Measurements from ENCODE around the gene CACNA1A.
"Not testable (repeated sequence)": the region's sequence is repeated elsewhere in the genome, so short reads cannot be mapped to it uniquely, and the experiment has no call there.

Gene CACNA1A

DNA sequence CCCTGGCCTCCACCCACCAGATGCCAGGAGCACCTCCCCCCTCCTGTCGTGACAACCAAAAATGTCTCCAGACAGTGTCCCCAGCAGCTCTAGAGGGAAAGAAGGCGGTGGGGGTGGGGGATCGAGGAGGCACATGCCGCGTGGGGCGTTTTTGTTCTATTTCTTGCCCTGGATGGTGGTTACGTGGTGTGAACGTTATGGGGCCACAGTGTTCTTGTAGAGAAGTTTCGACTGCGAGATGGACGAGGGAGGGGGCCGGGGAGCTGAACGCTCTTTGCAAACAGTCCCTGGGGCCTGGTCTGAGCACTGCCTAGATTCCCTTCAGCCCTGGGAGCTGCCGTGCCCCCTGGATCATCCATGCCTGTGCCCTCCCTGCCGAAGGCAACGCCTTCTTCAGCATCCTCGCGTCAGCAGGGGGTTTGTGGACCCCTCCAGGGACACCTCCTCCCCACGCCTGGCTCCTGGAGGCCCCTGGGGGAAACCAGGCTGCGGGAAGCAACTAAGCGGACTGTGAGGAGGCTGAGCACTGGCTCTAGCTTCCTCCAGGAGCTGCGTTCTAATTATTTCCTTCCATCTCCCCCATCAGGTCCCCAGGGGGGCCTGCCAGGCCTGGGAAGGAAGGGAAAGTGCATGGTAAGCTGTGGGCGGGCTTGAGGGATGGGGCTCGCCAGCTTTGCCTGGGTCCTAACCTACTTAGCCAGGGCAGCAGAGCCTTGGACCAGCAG is 224.6 kb downstream of the CACNA1A start:
- no peak for ATAC-seq
- H3K27ac Mint-ChIP-seq, result no peak overlapping the region
- peaks cover 24% of the 10 kb centered on the region for H3K4me1 Mint-ChIP-seq
- peaks cover 2% of the 10 kb centered on the region for H3K9me3 Mint-ChIP-seq
- peaks cover 46% of the 10 kb centered on the region for H3K27me3 Mint-ChIP-seq
- no peak overlapping the region for H3K4me3 Mint-ChIP-seq
- H3K36me3 Mint-ChIP-seq, result no peaks in the 10 kb centered on the region

DNA sequence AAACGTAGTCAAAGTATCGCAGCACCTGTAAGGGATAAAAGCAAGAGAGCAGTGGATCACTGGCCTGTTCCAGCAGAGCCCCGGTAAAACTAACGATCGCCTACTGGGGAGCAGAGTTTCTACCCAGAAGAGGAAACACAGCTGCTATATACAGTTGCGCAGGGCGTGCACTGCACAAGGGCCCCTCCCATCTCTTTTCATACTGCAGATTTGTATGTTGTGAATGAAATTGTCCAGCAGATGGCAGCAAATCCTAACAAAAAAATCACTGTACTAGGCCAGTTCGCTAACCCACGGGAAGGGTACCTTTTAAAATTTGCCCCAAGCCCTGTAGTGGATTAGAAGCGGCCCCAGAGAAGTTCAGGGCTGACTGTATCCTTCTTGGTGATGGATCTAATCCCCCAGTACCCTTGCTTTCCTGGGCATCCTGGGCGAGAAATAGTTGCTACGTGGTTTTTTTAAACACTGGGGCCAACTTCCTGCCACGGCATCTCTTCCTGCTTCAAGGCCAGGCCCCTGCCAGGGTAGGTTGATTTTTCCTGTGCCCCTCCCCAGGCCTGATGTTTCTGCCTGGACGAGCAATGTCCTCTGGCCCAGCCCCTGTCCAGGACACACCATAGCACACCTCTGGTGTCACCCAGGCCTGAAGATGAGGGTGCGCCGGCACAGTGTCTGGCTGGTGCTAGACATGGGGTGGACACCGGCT is 229.0 kb downstream of the CACNA1A start:
- H3K9me3 Mint-ChIP-seq, result peaks cover 6% of the 10 kb centered on the region
- peak; percentile 93 for ATAC-seq
- H3K27me3 Mint-ChIP-seq, result peaks cover 23% of the 10 kb centered on the region
- H3K27ac Mint-ChIP-seq, result peak overlapping the region; percentile 76
- H3K36me3 Mint-ChIP-seq, result no peaks in the 10 kb centered on the region
- H3K4me3 Mint-ChIP-seq, result peak overlapping the region; percentile 31
- H3K4me1 Mint-ChIP-seq, result peaks cover 31% of the 10 kb centered on the region

DNA sequence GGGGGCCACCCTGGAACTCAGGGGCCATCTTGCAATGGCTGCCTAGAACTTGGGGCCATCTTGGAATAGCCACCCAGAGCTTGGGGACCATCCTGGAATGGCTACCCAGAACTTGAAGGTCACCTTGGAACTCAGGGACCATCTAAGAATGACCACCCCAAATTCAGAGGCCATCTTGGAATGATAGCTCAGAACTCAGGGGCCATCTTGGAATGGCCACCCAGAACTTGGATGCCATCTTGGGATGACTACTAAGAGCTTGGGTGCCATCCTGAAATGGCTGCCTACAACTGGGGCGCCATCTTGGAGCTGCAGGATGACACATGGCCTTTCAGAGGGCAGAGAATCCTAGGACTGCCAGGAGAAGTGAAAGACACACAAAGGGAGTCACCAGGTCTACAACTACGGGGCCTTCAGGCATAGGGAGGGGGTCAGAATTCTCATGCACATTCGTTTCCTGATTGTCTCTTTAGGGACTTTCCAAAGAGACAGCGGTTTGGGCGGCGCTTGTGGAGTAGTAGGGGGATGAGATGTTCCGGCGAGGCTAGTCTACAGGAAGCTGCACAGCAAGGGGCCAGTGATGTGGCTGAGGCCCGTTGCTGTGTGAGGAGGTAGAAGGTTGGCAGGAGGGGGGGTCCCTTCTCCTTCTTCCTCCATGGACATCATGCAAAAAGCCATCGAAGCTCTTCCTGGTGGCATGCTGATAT is 231.1 kb downstream of the CACNA1A start:
- peak overlapping the region; percentile 28 for H3K27ac Mint-ChIP-seq
- no peak overlapping the region for H3K4me3 Mint-ChIP-seq
- no peak for ATAC-seq
- H3K4me1 Mint-ChIP-seq, result peaks cover 23% of the 10 kb centered on the region
- peaks cover 6% of the 10 kb centered on the region for H3K9me3 Mint-ChIP-seq
- H3K36me3 Mint-ChIP-seq, result no peaks in the 10 kb centered on the region
- H3K27me3 Mint-ChIP-seq, result peaks cover 9% of the 10 kb centered on the region

DNA sequence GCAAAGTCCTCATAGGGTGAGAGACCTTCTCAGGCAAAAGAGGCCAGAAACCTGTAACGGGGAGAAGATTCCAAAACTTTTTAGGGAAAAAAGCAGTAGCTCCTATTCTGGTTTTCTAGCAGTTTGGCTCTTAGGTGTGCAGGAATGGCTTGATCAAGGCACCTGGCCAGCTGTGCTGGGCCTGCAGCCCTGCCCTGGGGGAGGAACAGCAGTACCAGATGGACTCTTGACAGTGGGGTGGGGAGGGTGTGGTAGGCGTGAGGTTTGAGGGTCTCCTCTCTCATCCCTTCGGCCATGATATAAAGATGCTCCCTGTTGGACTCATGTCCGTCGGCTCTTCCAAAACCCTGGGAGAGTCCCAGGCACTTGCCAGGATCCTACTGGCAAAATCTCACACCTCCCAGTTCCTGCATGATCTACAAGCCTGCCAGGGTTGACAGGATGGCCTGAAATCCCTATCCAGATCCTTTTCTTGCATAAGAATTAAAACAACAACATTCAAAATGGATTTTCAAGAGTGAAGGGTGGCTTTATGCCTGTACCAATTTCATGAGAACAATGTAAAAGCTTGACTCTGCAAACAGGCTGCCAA is 235.7 kb downstream of the CACNA1A start:
- no peak overlapping the region for H3K27ac Mint-ChIP-seq
- peaks cover 6% of the 10 kb centered on the region for H3K4me1 Mint-ChIP-seq
- no peak for ATAC-seq
- H3K9me3 Mint-ChIP-seq, result peaks cover 4% of the 10 kb centered on the region
- H3K36me3 Mint-ChIP-seq, result no peaks in the 10 kb centered on the region
- no peak overlapping the region for H3K4me3 Mint-ChIP-seq
- H3K27me3 Mint-ChIP-seq, result no peaks in the 10 kb centered on the region

DNA sequence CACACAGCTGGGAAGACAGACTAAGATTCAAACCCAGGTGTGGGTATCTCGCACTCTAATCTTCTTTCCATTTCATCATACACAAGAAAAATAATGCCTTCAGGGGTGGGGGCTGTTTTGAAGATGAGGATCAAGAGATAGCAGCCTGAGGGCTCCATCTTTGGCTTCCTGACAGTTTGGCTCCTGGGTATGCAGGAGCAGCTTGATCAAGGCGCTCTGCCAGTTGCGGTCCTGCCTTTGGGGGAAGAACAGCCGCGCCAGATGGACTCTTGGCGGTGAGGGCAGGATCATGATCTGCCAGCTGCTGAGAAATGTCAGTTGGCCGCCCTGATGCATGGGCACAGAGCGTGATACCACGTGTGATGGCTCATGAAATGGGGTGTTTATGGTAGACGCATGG is 236.9 kb downstream of the CACNA1A start:
- H3K4me3 Mint-ChIP-seq, result no peak overlapping the region
- no peaks in the 10 kb centered on the region for H3K27me3 Mint-ChIP-seq
- peaks cover 4% of the 10 kb centered on the region for H3K9me3 Mint-ChIP-seq
- no peaks in the 10 kb centered on the region for H3K4me1 Mint-ChIP-seq
- H3K27ac Mint-ChIP-seq, result no peak overlapping the region
- H3K36me3 Mint-ChIP-seq, result no peaks in the 10 kb centered on the region
- no peak for ATAC-seq

DNA sequence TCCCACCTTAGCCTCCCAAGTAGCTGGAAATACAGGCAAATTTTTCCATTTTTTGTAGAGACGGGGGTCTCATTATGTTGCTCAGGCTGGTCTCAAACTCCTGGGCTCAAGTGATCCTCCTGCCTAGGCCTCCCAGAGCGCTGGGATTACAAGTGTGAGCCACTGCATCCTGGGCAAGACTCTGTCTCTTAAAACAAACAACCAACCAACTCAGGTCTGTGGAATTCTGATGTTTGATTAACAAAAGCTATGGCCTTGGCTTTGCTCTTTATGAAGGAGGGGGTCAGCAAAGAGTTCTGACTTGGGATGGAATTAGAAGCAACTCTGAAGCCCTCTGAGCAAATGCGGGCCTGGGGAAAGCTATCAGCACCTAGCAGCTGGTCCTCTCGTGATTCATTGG is 238.4 kb downstream of the CACNA1A start:
- peaks cover 4% of the 10 kb centered on the region for H3K9me3 Mint-ChIP-seq
- H3K27ac Mint-ChIP-seq, result no peak overlapping the region
- no peaks in the 10 kb centered on the region for H3K27me3 Mint-ChIP-seq
- H3K4me3 Mint-ChIP-seq, result no peak overlapping the region
- no peak for ATAC-seq
- no peaks in the 10 kb centered on the region for H3K4me1 Mint-ChIP-seq
- no peaks in the 10 kb centered on the region for H3K36me3 Mint-ChIP-seq

DNA sequence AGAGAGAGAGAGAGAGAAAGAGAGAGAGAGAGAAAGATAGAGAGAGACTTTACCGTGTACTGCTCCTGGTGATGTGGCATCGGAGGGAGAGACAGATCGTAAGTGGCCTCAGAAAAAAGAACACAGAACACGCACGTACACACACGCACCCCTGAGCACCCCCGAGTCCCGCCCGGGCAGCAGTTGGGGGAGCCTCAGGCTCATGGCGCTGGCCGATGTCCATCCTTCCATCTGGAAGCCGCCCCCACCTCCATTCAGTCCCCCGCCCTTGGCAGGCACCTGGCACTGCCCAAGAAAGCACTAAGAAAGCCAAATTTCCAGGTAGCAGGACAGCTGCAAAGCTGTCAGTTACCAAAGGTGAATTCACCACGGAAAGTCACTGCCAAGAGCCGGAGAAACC is 239.1 kb downstream of the CACNA1A start:
- no peak for ATAC-seq
- peaks cover 5% of the 10 kb centered on the region for H3K4me1 Mint-ChIP-seq

DNA sequence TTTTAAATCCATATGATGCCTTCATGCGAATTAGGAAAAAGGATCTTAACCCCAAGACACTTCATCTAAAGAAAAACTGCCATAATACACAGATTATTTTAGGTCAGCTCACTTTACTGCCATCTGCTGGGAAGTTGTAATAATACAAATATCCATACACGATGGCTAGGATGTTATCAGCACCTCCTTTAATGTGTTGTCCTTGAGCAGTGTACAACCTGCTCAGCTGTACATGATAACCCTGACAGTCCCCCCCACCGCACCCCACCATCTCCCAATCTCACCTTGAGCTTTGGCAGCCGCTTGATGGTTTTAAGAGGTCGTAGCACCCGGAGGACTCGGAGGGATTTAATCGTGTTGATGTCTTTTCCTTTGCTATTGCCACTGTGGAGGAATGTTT is 243.8 kb downstream of the CACNA1A start:
- no peak for ATAC-seq
- no peak overlapping the region for H3K4me3 Mint-ChIP-seq
- H3K9me3 Mint-ChIP-seq, result peaks cover under 1% of the 10 kb centered on the region
- H3K4me1 Mint-ChIP-seq, result peaks cover 19% of the 10 kb centered on the region
- peak overlapping the region; percentile 83 for H3K27ac Mint-ChIP-seq
- H3K36me3 Mint-ChIP-seq, result peaks cover 1% of the 10 kb centered on the region
- H3K27me3 Mint-ChIP-seq, result peaks cover 3% of the 10 kb centered on the region

More for the DNA sequence above, 239.1 kb downstream of the CACNA1A start:
- no peaks in the 10 kb centered on the region for H3K36me3 Mint-ChIP-seq
- no peak overlapping the region for H3K27ac Mint-ChIP-seq
- no peak overlapping the region for H3K4me3 Mint-ChIP-seq
- no peaks in the 10 kb centered on the region for H3K27me3 Mint-ChIP-seq
- H3K9me3 Mint-ChIP-seq, result no peaks in the 10 kb centered on the region

DNA sequence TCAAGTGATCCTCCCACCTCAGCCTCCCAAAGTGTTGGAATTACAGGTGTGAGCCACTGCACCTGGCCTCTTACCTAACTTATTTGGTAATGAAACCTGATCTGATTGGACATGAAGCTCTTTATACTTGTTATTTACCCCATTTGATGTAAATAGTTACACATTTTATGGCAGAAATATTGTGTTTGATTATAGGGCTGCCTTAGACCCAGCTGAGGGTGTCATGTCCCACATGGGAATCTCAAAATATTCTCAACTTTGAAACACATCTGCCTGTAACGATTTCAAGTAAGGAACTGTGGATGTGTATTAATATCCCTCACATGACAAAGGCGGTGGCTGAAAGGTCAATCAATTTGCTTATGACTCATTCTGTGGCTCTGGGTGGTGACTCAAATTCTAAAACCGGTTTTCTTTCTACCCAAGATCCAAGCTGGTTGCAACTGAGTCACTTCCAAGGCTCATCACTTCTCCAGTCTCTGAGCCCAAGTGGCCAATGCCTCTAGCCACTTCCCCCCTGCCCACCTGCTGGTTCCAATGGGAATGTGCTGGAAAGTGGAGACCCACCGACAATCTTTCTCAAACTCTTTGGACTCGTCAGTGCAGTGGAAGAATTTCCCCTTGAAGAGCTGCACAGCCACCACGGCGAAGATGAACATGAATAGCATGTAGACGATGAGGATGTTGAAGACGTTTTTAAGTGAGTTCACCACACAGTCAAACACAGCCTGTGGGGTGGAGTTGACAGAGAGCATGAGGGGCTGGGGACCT is 245.2 kb downstream of the CACNA1A start:
- Mint-ChIP-seq H3K27ac (peak overlapping the region; percentile 96), H3K9me3 (peaks cover 5% of the 10 kb centered on the region), H3K27me3 (peaks cover 10% of the 10 kb centered on the region), H3K4me1 (peaks cover 20% of the 10 kb centered on the region), H3K4me3 (peak overlapping the region; percentile 84), H3K36me3 (peaks cover 6% of the 10 kb centered on the region)
- peak; percentile 95 for ATAC-seq

DNA sequence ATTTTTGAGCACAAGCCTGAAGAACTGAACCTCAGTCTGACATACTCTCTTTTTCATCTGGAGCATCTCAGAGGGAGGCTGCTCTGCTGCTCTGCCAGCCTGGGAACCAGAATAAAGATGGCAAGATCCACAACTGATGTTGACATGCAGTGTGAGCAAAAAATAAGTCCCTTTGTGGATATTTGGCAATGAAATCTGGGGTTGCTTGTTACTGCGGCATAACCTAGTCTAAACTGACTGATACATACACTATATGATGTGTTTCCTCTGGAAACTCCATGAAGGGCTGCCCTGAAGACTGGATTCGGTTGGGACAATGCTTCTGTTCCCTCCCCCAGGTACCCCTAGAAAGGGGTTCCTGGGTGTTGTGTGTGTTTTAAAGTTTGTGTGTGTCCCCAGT is 249.4 kb downstream of the CACNA1A start:
- Mint-ChIP-seq H3K4me3 (no peak overlapping the region), H3K4me1 (peaks cover 23% of the 10 kb centered on the region), H3K27ac (peak overlapping the region; percentile 35), H3K36me3 (peaks cover 6% of the 10 kb centered on the region), H3K27me3 (peaks cover 10% of the 10 kb centered on the region), H3K9me3 (peaks cover 7% of the 10 kb centered on the region)
- ATAC-seq, result no peak

DNA sequence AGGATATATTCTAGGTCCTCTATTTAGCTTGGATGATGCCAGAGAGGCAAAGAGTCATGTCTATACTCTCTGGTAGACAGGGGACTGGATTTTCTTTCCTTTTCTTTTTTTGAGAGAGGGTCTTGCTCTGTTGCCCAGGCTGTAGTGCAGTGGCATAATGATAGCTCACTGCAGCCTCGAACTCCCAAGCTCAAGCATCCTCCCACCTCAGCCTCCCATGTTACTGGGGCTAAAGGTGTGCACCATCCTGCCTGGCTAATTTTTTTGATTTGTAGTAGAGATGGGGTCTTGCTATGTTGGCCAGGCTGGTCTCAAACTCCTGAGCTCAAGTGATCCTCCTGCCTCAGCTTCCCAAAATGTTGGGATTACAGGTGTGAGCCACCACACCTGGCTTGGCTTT is 249.9 kb downstream of the CACNA1A start:
- H3K27me3 Mint-ChIP-seq, result peaks cover 10% of the 10 kb centered on the region
- not testable (repeated sequence) for ATAC-seq, H3K4me3 Mint-ChIP-seq, H3K27ac Mint-ChIP-seq, H3K9me3 Mint-ChIP-seq, H3K36me3 Mint-ChIP-seq
- peaks cover 19% of the 10 kb centered on the region for H3K4me1 Mint-ChIP-seq

DNA sequence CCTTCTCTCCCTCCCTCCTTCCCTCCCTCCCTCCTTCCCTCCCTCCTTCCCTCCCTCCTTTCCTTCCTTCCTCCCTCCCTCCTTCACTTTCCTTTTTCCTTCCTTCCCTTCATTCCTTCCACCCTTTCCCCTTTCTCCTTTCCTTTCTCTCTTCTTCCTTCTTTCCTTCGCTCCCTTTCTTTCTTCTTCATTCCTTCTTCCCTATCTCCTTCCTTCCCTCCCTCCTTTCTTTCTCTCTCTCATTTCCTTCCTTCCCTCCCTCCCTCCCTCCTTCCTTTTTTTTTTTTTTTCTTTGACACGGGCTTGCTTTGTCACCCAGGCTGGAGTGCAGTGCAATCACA is 250.6 kb downstream of the CACNA1A start:
- peaks cover 7% of the 10 kb centered on the region for H3K9me3 Mint-ChIP-seq
- H3K4me3 Mint-ChIP-seq, result no peak overlapping the region
- H3K36me3 Mint-ChIP-seq, result peaks cover 6% of the 10 kb centered on the region
- H3K27ac Mint-ChIP-seq, result peak overlapping the region; percentile 32
- no peak for ATAC-seq
- peaks cover 12% of the 10 kb centered on the region for H3K4me1 Mint-ChIP-seq
- peaks cover 10% of the 10 kb centered on the region for H3K27me3 Mint-ChIP-seq

DNA sequence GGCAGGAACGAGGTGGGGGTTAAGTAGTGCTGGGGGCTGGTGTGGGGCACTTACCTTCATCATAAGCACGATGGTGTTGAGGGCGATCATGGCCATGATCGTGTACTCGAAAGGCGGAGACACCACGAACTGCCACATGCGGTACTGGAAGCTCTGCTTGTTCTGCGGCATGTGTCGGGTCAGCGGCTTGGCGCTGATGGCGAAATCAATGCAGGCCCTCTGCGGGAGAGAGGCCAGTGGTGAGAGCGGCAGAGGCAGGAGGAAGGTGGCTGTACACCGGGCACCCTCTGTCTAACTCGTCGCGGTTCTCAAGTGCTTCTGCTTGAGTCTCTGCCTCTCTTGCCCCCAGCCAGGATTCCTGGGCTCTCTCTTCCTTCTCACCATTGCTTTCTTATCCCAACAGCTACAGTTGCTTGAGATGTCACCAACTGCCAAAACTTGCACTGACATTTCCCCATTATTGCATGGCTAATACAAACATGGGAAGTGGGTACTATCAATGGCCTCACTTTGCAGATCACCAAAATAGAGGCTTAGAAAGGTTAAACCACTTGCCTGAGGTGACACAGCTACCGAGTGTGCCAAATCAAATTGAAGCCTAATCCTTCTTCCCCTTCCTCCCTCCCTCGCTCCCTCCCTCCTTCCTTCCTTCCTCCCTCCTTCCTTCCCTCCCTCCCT is 251.1 kb downstream of the CACNA1A start:
- H3K9me3 Mint-ChIP-seq, result peaks cover 7% of the 10 kb centered on the region
- peaks cover 9% of the 10 kb centered on the region for H3K4me1 Mint-ChIP-seq
- no peak overlapping the region for H3K4me3 Mint-ChIP-seq
- peak; percentile 56 for ATAC-seq
- peak overlapping the region; percentile 32 for H3K27ac Mint-ChIP-seq
- peaks cover 6% of the 10 kb centered on the region for H3K36me3 Mint-ChIP-seq
- H3K27me3 Mint-ChIP-seq, result peaks cover 10% of the 10 kb centered on the region

DNA sequence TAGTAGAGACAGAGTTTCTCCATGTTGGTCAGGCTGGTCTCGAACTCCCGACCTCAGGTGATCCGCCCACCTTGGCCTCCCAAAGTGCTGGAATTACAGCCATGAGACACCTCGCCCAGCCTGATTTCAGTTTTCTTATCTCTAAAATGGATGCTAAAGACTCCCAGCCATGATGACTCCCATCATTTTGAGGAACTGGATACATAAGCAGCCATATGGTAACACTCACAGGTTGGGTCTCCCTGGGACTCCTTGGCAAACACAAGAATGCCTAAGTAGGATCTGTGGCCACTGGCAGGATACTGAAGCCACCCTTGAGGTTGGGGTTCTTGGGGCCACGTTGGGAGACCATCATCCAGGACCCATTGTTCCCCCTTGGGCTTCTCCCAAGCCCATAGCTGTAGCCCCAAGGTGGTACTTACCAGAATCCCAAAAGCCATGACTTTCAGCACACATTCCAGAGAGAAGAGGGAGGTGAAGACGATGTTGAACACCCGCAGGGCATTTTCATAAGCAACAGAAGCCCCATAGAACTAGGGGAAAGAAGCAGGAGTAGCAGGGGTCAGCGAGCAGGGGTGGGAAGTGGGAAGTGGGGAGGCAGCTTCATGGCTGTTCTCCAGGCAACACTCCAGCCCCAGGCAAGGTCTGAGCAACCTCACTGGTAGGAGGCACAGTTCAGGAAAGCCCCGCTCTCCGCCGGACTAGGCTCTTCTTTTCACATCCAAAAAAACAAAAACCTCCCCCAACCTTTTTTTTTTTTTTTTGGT is 253.5 kb downstream of the CACNA1A start:
- ATAC-seq, result no peak
- H3K4me1 Mint-ChIP-seq, result peaks cover 14% of the 10 kb centered on the region
- H3K27me3 Mint-ChIP-seq, result peaks cover 10% of the 10 kb centered on the region
- peaks cover 7% of the 10 kb centered on the region for H3K9me3 Mint-ChIP-seq
- no peak overlapping the region for H3K27ac Mint-ChIP-seq
- H3K36me3 Mint-ChIP-seq, result peaks cover 6% of the 10 kb centered on the region
- no peak overlapping the region for H3K4me3 Mint-ChIP-seq

Data from stimulated activated memory B cell treated with anti-CD40 and anti-IgM and Interleukin-4, amounts not matched to agents 10 μg/mL and 1 μg/mL and 100 μg/mL, for 72 hours (primary cell).